Stimulated activated CD8-positive, alpha-beta memory T cell treated with anti-CD3 and anti-CD28 coated beads, Interleukin-4, amount 100 ng/mL, for 24 hours (primary cell): ENCODE results near the gene MTFR1L.
A peak's percentile ranks its signal among the peaks of the same experiment; 100 is the strongest.

ENCODE experiments used
- DNase-seq: peaks from one replicate; pipeline ENCODE4 v3.0.0-alpha.2; 2020; ENCODE audit warnings: low read depth

MTFR1L gene

DNA sequence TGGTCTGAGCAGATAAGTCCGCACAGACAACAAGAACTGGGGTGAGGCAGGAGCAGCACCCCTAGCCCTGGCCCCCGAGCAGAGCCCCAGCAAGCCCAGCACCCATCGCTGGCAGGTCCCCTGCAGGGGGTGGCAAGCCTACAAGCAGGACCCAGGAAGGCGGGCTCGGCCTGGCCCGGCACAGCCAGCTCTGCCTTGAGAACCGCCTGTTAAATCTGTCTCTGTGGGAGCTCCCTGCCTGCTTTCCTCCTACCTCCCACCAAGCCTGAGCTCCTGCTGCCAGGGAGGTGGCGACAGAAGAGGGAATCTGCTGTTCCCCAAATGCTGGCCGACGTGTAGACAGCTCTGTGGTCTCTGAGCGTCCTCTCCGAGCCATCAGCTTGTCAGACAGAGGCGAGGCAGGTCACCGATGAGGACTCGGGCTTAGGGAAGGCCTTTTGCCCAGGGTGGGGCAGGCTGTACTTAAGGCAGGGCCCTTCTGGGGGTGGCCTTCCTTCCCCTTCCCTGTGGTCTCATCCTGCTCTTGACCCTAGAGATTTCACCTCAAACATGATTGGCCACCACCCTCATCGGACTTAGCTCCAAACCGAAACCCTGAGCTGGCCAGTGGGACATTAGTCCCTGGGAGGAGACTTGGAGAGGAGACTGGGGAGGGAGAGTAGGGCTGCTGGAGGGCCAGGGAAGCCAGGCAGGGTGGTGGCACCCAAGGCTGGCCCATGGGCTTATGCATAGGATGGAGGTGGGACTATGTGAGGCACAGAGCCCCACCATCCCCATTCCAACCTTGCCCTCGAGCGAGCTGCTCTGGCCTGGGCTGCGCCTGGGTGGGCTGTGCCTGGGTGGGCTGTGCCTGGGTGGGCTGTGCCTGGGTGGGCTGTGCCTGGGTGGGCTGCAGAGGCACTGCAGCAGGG is 12.0 kb upstream of the MTFR1L start:
- no peak for DNase-seq

DNA sequence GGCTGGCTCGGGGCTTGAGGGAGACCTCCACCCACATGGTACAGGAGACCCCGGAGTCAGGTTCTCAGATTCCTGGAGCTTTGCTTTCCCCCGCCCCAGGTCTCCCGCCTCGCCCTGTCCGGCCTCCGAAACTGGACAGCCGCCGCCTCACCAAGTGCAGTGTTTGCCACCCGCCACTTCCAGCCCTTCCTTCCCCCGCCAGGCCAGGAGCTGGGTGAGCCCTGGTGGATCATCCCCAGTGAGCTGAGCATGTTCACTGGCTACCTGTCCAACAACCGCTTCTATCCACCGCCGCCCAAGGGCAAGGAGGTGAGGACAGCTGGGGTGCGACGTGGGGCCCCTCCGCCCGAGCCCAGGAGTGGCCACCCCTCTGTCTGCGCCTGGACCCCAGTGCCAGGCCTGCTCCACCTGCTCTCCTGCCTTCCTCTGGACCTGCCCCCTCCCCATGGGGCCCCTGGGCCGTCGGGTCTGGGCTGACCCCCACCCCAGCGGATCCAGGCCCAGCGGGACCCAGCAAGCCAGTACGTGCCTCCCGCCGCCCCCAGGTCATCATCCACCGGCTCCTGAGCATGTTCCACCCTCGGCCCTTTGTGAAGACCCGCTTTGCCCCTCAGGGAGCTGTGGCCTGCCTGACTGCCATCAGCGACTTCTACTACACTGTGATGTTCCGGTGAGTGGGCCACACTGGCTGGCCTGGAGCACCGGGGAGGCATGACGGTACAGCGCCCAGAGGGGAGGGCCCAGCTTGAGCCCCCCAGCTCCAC is 11.1 kb upstream of the MTFR1L start:
- DNase-seq: no peak

DNA sequence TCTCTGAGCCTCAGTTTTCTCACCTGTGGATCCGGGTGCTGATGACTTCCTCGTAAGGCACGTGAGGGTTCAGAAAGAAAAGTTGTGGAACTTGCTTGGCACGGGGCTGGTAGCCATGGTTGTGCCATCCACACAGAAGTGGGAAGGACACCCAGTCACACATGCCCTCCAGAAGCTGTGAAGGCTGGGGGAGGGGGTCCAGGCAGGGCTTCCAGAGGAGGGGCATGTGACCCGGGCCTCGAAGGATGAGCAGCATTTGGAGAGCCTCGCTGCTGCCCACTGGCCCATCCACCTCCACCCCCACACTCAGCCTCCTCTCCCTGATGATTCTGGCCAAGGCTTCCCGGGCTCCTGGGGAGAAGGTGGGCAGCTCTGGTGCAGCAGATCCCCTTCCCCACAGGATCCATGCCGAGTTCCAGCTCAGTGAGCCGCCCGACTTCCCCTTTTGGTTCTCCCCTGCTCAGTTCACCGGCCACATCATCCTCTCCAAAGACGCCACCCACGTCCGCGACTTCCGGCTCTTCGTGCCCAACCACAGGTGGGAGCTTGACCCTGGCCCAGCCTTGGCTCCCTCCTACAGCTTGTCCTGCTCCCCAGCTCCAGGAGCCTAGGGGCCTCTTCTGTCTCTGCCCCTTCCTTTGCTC is 10.3 kb upstream of the MTFR1L start:
- no peak for DNase-seq

DNA sequence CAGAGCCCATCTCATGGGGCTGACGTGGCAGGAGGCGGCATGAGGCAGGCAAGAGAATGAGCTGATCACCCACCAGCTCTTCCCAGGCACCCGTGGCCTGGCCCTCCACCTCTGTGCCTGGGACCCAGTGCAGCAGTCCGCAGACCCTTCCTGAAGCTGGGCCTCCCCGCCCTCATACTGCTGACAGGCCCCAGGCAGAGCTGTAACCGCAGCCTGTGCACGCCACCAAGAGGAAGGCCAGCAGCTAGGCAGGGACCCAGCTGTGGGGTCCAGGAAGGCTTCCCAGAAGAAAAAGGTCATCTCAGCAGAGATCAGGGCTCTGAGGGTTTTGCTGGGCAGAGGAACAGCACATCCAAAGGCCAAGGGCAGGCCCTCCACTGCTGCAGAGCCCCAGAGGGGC is 9.8 kb upstream of the MTFR1L start:
- no peak for DNase-seq

DNA sequence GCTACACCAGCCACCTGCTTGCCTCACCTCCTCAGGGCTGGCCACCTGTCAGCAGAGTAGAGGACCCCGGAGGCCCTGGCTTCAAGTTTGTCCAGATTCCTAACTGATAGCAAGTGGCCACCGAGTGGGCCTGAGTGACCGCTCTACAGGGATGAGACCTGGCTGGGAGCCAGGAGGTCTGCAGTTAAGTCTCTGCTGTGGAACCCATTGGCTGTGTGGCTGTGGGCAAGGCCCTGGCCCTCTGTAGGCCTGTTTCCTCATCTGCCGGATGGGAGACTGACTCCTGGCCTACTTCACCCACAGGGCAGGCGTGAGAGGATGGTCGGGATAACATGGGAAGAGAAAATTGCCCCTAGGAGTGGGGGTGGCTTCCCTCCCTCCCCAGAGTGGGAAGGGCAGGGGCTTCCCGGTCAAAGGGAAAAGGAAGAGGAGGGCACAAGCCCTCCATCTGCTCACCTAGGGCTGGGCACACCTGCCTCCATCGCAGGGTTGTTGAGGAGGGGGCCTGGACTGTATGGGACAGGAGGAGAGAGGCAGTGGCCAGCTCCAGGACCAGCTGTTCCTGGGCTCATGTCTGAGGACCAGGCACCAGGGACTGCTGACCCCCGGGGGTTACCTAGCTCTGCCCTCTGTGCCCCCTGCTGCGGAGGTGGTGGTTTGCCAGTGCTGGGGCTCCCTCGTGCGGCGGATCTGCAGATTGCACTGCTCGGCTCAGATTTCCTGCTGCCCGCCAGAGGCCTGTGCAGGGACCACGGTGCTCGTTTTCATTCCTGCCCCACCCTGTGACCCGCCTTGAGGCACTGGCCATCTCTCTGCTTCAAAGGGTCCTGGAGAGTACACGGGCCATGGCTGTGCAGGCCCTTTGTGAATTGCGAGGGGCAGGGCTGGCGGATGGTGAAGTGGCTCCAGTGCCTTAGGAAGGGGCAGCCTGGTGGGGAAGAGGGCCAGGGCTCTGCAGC is 9.1 kb upstream of the MTFR1L start:
- peak; percentile 73 for DNase-seq

DNA sequence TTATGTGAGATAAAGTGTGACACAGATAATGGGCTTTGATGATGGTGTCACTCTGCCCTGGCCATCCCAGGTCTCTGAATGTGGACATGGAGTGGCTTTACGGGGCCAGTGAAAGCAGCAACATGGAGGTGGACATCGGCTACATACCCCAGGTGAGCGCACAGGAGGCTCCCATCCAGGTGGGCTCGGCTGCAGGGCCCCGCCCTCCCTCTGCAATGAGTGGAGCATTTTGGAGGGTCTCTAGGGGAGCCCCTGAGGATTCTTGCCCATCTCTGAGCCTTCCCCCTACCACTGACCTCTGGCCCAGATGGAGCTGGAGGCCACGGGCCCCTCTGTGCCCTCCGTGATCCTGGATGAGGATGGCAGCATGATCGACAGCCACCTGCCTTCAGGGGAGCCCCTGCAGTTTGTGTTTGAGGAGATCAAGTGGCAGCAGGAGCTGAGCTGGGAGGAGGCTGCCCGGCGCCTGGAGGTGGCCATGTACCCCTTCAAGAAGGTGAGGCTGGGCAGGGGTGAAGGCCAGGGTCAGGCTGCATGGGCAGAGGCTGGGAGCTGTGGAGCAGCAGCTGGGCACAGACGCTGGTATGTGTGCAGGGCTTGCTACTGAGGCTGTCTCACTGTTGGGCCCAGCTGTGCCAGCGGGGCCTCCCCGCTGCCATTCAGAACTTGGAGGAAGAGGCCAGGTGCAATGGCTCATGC is 8.2 kb upstream of the MTFR1L start:
- no peak for DNase-seq

DNA sequence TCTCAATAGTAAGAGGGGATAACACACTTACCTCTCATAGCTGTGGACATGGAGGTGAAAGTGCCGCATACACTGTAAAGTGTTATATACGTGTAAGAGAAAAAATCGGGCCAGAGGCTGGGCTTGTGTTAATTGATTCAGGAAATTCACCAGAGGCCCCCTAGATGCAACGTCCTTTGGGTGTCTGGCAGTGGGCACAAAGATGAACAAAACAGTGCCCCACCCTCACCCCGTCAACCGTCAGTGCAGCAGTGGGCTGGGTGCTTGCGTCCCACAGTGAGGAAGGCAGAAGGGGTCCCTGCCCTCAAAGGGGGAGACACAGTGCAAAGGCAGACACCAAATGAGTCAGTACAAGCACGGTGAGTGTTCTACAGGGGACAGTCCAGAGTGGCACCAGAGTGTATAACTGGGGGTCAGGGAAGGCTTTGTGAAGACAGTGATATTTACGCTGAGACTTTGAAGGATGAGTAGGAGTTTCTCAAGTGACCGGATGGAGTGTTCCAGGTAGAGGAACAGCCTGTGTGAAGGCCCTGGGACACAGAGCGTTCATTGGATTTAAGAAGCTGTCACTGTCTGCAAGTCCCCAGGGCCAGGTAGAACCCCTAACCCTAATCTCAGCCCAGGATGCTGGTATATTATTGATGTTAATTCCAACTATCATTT is 6.6 kb upstream of the MTFR1L start:
- no peak for DNase-seq

DNA sequence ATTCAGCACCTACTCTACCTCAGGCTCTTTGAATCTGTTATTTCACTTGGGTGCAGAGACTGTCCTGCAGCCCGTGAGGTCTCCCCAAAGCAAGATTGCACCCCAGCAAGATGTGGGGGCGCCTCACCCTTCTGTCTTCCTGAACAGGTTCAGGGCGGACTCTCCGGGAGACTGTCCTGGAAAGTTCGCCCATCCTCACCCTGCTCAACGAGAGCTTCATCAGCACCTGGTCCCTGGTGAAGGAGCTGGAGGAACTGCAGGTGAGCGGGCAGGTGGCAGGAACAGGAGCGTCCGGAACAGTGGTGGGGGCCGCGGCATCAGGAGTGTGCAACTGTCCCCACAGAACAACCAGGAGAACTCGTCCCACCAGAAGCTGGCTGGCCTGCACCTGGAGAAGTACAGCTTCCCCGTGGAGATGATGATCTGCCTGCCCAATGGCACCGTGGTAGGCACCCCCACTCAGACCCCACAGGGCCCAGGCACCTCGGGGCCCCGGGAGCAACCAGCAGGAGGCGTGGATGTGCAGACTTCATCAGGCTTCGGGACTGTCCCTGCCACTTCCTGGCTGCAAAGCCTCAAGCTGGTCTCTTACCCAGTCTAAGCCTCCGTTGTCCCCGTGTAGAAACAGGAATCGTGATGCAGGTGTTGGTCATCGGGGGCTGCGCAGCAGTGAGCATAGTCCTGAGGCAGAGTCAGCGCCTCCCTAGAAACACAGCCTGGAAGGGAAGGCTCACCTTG is 5.9 kb upstream of the MTFR1L start:
- no peak for DNase-seq

DNA sequence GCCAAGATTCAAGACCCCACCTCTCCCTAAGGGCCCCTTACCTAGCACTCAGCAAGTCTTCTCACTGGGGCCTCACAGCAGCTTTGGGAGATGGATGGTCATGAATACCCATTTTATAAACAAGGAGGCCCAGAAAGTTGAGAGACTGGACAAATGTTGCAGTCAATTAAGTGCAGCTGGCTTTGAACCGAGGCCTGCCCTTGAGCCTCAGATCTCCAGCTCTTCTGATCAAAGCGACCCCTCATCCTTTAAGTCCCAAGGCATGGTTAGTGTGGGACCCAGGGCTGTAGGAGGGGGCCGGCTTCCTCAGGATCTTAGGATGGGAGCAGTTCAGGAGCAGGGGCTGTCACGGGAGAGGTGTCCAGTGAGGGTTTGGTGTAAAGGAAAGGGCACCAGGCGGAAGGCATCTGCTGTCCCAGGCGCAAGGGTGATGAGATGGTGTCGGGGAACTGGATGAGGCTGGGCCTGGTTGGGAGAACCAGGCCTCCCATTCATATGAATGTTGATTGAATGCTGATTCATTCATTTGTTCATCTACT is 5.1 kb upstream of the MTFR1L start:
- no peak for DNase-seq

DNA sequence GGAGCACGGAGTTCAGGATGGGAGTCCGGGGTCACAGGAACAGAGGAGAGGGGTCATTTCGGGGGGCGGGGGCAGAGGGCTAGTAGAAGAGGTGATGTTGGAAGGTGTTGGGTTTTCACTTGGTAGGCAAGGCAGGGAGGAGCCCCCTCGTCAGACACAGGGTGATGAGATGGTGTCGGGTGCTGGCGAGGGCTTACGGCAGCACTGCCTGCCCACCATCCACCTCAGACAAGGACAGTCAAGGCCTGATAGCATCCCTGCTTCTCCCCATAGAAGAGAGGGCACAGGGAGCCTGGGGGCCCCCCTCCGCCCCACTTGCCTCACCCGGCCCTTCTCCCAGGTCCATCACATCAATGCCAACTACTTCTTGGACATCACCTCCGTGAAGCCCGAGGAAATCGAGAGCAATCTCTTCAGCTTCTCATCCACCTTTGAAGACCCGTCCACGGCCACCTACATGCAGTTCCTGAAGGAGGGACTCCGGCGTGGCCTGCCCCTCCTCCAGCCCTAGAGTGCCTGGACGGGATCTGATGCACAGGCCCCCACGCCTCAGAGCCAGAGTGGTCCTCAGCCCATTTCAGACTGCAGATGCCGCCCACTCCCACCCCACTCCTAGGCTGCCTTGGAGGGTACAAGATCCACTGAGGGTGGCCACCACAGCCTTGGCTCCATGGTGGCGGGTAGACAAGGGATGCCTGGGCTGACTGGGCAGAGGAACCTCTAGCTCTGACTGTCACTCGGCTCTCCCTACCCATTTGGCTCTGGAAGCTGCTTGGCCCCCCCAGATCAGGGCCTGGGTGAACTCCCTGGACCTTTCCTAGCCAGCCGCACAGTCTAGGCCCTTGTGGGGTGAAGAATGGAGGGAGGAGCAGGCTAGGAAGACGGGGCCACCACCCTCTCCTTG is 4.3 kb upstream of the MTFR1L start:
- no peak for DNase-seq

DNA sequence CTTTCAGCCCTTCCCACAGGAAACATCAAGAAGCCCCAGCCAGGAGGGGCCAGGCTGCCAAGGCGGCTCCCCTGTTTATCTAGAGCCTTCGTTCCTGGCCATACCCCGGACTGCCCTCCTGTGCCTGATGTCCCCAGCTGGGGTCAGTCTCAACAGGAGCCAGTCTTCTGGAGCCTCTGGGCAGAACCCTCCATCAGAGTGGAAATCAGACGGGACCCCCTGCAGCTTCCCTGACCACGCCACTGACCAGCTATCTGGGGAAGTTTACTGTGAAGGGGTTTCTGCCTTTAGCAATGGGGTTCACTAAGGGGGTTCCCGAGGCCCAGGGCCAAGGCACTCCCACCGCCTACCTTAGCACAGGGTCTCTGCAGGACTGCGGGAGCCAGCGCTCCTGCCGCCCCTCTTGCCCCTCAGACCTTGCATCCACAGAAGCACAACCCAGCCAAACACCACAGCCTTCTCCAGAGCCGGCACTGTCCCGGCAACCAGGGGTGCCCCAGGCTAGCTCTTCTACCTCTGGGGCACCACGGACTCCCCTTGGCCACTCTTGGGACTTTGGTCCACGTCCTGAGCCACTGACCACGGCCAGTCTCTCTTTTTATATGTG is 3.5 kb upstream of the MTFR1L start:
- DNase-seq: no peak

DNA sequence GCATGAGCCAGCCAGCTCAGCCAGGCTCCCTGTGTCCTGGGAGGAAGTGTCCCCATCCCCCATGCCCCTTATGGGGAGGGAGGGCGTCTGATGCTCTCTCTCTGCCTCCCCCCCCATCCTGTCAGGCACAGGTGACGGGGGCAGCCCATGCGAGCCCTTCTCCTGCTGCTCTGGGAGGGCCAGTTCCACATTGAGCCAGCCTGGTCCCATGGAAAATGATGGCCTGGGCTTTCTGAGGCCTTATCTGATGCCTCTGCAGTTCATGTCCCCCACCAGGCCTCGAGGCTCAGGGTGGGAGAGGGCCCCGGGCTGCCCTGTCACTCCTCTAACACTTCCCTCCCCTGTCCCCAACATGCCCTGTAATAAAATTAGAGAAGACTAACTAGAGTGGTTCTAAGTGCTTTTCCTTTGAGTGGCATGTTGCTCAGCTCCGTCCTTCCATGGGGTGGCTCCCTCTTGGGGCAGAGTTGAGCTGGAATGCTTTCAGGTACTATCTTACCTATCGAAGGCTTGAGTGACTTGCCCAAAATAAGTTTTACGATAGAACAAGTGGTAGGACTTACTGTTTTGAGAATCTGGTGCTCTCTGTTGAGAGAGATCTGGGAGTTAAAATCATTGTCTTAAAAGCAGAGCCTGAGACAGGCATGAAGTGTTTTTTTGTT is 1.8 kb upstream of the MTFR1L start:
- no peak for DNase-seq

DNA sequence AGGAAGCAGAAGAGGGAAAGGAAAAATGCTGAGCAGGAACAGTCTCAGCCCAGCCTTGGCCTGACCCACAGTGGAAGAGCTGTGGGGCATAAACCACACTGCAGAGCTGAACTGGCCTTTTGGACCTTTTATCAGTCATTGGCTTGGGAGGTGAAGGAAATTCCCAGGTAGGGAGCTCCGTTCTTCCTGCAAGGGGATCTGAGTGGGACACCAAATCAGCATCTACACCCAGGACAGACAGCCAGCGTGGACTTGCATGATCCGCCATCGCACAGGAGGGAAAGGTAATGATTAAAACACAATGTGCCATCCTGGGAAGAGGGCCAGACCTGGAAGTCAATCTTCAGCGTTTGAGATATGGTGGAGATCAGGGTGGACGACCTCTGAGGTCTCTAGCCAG is 1.2 kb upstream of the MTFR1L start:
- DNase-seq: no peak

DNA sequence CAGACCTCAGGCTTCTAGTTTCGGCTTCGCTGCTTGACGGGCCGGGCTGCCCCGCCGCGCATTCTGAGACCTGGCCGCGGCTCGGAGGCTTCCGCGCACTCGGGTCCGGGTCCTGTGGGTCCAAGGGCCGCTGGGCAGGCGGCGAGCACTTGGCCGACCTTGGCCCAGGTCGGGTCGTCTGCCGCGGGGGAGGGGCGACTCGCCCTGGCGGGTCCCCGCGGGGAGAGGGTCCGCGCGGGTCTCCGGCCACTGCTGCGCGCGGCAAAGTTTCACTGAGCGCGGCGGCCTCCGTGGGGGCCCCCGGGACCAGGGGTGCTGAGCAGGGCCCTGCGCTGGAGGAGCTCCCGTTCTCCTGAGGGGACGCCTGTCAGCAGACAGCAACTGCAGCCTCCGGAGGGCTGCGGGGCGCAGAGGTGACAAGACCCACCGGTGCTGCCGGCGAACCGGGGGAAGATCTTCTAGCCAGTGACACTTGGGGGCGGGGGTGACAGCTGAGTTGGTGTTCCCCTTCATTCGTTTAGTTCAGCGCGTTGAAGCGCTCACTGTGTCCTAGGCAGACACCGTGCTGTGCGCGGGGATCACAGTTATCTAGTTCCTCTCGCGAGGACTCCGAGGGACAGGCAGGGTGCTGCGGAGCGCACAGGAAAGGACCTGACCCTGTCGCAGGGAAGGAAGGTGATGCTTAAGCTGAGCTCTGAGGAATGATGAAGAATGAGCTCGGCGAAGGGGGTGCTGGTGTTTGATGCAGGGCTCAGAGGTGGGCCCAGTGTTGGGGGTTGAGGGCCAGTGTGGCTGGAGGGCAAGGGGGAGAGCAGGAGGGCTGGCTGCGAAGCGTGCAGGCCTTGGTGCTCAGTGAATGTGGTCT is 725 bp downstream of the MTFR1L start:
- DNase-seq: peak; percentile 48

DNA sequence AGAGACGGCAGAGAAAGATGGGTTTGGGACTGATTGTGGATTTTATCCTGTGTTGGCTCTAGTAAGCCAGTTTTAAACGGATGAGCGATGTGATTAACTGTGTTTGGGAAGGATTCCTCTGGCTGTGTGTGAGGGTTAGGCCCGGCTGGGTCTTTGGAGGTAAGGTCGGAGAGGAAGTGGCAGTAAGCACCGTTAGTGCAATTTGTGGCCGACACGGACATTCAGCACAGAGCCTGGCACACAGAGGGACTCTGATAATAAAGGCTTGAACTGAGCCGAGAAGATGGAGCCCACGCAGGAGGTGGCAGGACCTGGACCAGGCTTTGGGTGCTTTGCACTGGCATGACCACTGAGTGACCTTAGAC is 1.3 kb downstream of the MTFR1L start:
- DNase-seq: no peak

DNA sequence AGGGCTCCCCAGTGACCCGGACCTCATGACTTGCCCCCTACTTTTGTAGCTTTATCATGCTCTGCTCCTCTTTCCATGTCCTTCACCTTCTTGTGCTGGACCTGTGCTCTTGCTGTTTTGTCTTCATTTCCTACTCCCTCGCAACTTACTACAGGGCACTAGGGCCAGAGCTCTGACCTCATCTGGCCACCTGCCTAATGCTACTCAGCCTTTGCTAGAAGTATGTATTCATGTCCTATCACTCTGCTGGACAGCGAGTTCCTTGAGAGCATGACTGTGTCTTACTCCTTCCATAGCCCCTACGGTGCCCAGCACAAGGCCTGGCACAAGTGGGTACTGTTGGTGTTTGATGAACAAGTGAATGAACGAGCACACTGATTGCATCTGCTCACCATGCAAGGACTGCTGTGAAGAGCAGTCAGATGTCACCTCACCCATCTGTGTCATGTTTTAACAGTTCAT is 1.9 kb downstream of the MTFR1L start:
- no peak for DNase-seq
